Erythroblast (primary cell): ENCODE measurements around the gene KLHL7.

Experiments
- GATA1 ChIP-seq: IDR thresholded peaks from 2 replicates; pipeline ENCODE4 v1.6.1; 2011; ENCODE audit warnings: low read depth, mild to moderate bottlenecking, control low read depth, low read length, moderate library complexity
- POLR2A ChIP-seq: IDR thresholded peaks from 2 replicates; pipeline ENCODE4 v1.6.1; 2011; ENCODE audit warnings: mild to moderate bottlenecking, low read length

DNA sequence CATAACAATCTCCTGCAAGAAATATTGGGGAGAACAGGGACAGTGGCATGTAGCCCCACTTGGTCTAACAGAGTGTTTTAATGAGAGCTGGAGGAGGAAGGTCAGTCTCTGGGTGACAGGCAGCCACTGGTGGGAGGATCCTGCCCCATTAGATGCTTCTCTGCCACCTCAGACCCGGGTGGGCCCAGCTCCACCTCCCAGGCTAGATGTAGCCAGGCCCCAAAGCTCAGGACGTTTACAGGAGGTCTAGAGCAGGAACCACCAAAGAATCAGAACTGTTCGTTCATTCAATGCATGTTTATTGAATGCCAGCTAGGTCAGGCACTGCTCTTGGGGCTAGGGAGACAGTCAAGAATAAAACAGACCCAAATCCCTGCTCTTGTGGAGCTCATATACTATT, 112.6 kb downstream of the KLHL7 start:
- no peak for TF ChIP-seq POLR2A
- no peak for TF ChIP-seq GATA1
